ENCODE data around the gene WNT3A. TPM values are rescaled to one million over a fixed set of nuclear protein-coding genes. Genes with fewer than 3 reads are reported as not detected.

WNT3A gene
- total and polyA plus RNA-seq, 2 of the 4 experiments (the other 2 are of a cell fraction), result not detected

GRCh38 chr1:228084797-228085196 is 78.0 kb downstream of the WNT3A start:
- Histone ChIP-seq H2BK20ac (ENCODE audit: low read depth, low read length) (no peak overlapping the region), H2AK5ac (ENCODE audit: low read depth, low read length) (peak overlapping the region; percentile 20), H4K91ac (ENCODE audit: insufficient read depth, low read depth, low read length) (no peak overlapping the region), H2AK9ac (replicated peaks; ENCODE audit: low read depth, low read length, poor library complexity) (no peak overlapping the region), H2AFZ (replicated peaks; ENCODE audit: low read length, poor library complexity) (no peak overlapping the region), H3K23ac (ENCODE audit: low read depth, low read length) (peak overlapping the region; percentile 39), H4K20me1 (ENCODE audit: insufficient read depth, low read length) (peaks cover 67% of the 10 kb centered on the region), H3K36me3 (ENCODE audit: control insufficient read depth, insufficient read depth, low read length) (peaks cover 12% of the 10 kb centered on the region), H3K4me2 (ENCODE audit: low read depth, low read length) (peak overlapping the region; percentile 98), H3K9me1 (ENCODE audit: insufficient read depth, low read length) (peaks cover 26% of the 10 kb centered on the region), H3K56ac (ENCODE audit: extremely low read depth, insufficient read depth, low read length) (0 out of 2 replicates have a peak overlapping the region, but pooled peaks have one; percentile 18), H2BK120ac (ENCODE audit: low read depth, low read length) (no peak overlapping the region), H4K5ac (ENCODE audit: low read depth, low read length) (no peak overlapping the region), H2BK5ac (ENCODE audit: low read depth, low read length, poor library complexity, severe bottlenecking) (peak overlapping the region; percentile 97), H3K14ac (replicated peaks; ENCODE audit: low read depth, low read length) (no peak overlapping the region; the same call in 1 of the 2 replicates), H3K4me1 (ENCODE audit: control insufficient read depth, insufficient read depth, low read length) (peaks cover 29% of the 10 kb centered on the region), H3K4ac (ENCODE audit: low read depth, low read length) (0 out of 2 replicates have a peak overlapping the region, but pooled peaks have one; percentile 25), H3K9me3 (ENCODE audit: control insufficient read depth, insufficient read depth, low read length) (no peaks in the 10 kb centered on the region), H4K8ac (ENCODE audit: low read depth in 2 of 2, low read length in 2 of 2) (no peak overlapping the region), H3K18ac (ENCODE audit: low read depth, low read length) (no peak overlapping the region), H3K4me3 (ENCODE audit: insufficient read depth, low read depth, low read length) (no peak overlapping the region), H3K27me3 (ENCODE audit: control insufficient read depth, insufficient read depth, low read length) (no peaks in the 10 kb centered on the region), H3K27ac (ENCODE audit: insufficient read depth, low read length) (peak overlapping the region; percentile 74), H3K9ac (ENCODE audit: low read depth, low read length) (peak overlapping the region; percentile 99), H3K79me1 (ENCODE audit: low read depth in 1 of 2, low read length in 2 of 2) (peaks cover 0 to 43% of the 10 kb centered on the region in 2 experiments; a peak in 2 of 4 replicates), H2BK15ac (ENCODE audit: low read depth, low read length) (no peak overlapping the region)
- no CpG with 5 or more reads among the region's 5 CpGs for WGBS, 2 experiments (ENCODE audit: extremely low coverage in 2 of 2, insufficient read length in 1 of 2)
- no peak for ATAC-seq (ENCODE audit: low read depth)
- intact Hi-C loops (cut with micrococcal nuclease), result loop anchor here (2.0 to 10.0 kb wide), 5 partner anchors 18 to 600 kb away; partner anchors contain the start of genes C1orf35 and WNT9A
- no TSS peak for BruUV-seq (replicated peaks)
- dilution Hi-C loops (cut with HindIII; ENCODE audit: low sequenced_read_pairs, unreplicated experiment), result no loop called here
- TF ChIP-seq FOS (IDR thresholded peaks at IDR 0.05; ENCODE audit: low read depth, low read length), result no peak
- no peak for TF ChIP-seq NFE2L2 (IDR thresholded peaks at IDR 0.05; ENCODE audit: low read depth, low read length)
- no peak for TF ChIP-seq ELK1 (IDR thresholded peaks at IDR 0.05; ENCODE audit: borderline replicate concordance, low read depth, low read length)
- no peak for TF ChIP-seq BHLHE40 (IDR thresholded peaks at IDR 0.05; ENCODE audit: low read depth, low read length)
- TF ChIP-seq CTCF (conservative IDR thresholded peaks at IDR 0.05; ENCODE audit: low read depth, low read length), result no peak
- no peak for TF ChIP-seq CHD1 (IDR thresholded peaks at IDR 0.05; ENCODE audit: low read depth, low read length)
- TF ChIP-seq USF2 (IDR thresholded peaks at IDR 0.05; ENCODE audit: low read depth, low read length), result no peak
- no peak for TF ChIP-seq SMC3 (IDR thresholded peaks at IDR 0.05; ENCODE audit: low read depth, low read length)
- no peak for TF ChIP-seq POLR2A (IDR thresholded peaks at IDR 0.05; ENCODE audit: low read depth, low read length)
- TF ChIP-seq CEBPB (IDR thresholded peaks at IDR 0.05; ENCODE audit: low read depth, low read length), result no peak
- no peak for TF ChIP-seq RAD21 (IDR thresholded peaks at IDR 0.05; ENCODE audit: low read length)
- TF ChIP-seq MAZ (IDR thresholded peaks at IDR 0.05; ENCODE audit: borderline replicate concordance, low read depth, low read length), result no peak
- TF ChIP-seq MXI1 (IDR thresholded peaks at IDR 0.05; ENCODE audit: borderline replicate concordance, low read depth, low read length), result no peak
- no peak for TF ChIP-seq RCOR1 (IDR thresholded peaks at IDR 0.05; ENCODE audit: insufficient replicate concordance, low read length)
- TF ChIP-seq MAFK (IDR thresholded peaks at IDR 0.05; ENCODE audit: low read depth, low read length), result no peak
- TF ChIP-seq RFX5 (IDR thresholded peaks at IDR 0.05; ENCODE audit: low read depth, low read length), result no peak
- ChIA-PET POLR2A (ENCODE audit: unreplicated experiment) (no interaction called here), CTCF (interaction anchor here (1.0 kb wide), 1 partner anchor 46 kb away, joined by 3 read pairs; no protein-coding TSS in a partner anchor)
- in situ Hi-C loops (cut with MboI; ENCODE audit: low sequenced_read_pairs), result loop anchor here (10.0 kb wide), 1 partner anchor 320 kb away; no protein-coding TSS in a partner anchor
- no peak for DNase-seq
